Measurements from ENCODE around the gene ODAD3.
A peak's percentile ranks its signal among the peaks of the same experiment; 100 is the strongest.

ODAD3 gene

GRCh38 chr19:11375143-11375948 is 59.6 kb downstream of the ODAD3 start:
- peak; percentile 65 for DNase-seq (ENCODE audit: low spot score)

DNA sequence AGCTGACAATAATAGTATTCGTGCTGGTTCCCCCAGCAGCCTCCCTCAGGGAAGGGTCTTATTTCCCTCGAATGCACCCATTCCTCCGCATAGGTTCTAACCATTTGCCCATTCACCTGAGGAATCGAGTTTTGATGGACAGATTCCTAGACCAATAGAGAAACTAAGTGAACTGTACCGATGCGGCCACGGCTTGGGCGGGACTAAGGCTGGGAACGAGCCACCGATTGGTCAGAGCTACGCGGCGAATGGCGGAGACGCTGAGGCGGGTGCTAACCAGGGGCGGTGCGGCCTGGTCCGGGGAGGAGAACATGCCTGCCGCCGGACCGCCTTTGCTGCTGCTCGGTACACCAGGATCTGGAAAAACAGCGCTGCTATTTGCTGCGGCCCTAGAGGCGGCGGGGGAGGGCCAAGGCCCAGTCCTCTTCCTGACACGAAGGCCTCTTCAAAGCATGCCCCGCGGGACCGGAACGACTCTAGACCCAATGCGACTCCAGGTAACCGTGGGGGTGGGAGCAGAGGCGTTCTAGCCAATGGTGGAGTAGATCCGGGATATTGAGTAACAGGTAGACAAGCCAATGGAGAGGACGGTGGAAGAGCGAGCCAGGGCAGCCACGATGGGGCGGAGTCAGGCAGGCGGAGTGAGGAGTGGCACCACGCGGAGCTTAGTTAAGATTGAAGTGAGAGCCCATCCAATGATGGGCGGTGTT is 60.3 kb downstream of the ODAD3 start, which contains the start of gene SWSAP1:
Gene SWSAP1, plus strand, starts transcription at position 234 of the 710 bp plus-strand sequence. Its CDS starts 15 bp downstream, at position 249.
- peak; percentile 100 for DNase-seq (ENCODE audit: low spot score)

DNA sequence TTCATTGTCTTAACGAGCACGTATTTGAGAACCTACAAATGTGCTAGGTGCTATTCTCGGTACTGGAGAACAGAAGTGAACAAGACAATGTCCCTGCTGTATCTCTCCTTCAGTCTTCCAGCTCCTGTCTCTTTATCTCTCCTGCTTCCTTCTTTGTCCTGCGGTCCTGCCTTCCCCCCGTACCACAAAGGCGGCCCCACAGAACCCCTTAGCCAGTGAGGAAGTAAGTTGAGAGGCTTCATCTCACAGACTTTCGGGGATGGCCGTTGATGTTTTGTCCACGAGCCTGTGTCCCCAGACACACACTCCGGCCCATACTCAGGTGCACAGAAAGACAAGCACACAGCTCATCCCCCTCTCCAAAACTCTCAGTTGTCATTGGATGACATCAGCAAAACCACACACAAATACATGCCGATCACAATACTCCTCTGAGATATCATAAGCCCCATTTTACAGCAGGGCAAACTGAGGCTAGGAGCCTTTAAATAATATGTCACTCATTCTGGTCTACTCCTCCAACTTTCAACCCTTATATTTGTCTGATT is 61.0 kb downstream of the ODAD3 start:
- DNase-seq (ENCODE audit: low spot score) = no peak

DNA sequence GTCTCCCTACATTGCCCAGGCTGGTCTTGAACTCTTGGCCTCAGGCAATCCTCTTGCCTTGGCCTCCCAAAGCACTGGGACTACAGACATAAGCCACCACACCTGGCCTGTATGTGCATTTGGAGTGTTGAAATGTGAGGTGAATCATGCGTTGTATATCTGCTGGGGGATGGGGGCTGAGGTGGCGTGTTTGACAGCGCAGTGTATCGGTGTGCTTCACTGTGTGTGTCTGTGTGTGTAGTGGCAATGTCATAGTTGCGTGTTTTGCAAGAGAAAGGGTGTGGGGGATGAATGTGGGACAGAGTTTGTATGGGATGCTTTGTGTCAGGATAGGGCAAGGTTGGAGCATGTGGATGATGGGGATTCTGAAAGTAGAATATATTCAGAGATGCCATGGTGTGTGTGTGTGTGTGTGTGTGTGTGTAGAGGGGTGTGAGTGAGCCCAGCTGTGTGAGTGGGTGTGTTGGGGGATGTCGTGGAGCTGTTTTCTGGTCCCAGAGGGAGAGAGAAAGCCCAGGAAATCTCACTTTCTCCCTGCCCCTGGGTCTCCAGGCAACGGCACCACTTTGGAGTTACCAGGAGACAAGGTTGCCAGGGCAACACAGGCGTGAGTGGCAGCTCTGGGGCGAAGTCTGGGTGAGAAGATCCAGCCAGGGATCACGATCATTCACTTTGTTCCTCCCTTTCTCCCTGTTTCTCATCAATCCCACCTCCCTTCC is 61.6 kb downstream of the ODAD3 start:
- peak; percentile 31 for DNase-seq (ENCODE audit: low spot score)

GRCh38 chr19:11370744-11371143 is 64.2 kb downstream of the ODAD3 start:
- no peak for DNase-seq (ENCODE audit: low spot score)

Data from kidney tubule cell (primary cell).